22Rv1 (cell line): ENCODE data around the gene ARHGAP6.
"Not testable (repeated sequence)": the region's sequence is repeated elsewhere in the genome, so short reads cannot be mapped to it uniquely, and the experiment has no call there.

Experiments used
- H3K27ac ChIP-seq: fragments of 450-650 bp; 2 replicates; pipeline ENCODE4 v1.5.1; 2017
- CTCF ChIP-seq: fragments of 450-650 bp; IDR thresholded peaks from 2 replicates; pipeline ENCODE4 v1.5.1; 2017; ENCODE audit warnings: mild to moderate bottlenecking
- ZFX ChIP-seq: fragments of 450-650 bp; IDR thresholded peaks from 2 replicates; pipeline ENCODE4 v1.6.1; 2017; ENCODE audit warnings: antibody characterized with exemption, borderline replicate concordance

The ARHGAP6 gene

DNA sequence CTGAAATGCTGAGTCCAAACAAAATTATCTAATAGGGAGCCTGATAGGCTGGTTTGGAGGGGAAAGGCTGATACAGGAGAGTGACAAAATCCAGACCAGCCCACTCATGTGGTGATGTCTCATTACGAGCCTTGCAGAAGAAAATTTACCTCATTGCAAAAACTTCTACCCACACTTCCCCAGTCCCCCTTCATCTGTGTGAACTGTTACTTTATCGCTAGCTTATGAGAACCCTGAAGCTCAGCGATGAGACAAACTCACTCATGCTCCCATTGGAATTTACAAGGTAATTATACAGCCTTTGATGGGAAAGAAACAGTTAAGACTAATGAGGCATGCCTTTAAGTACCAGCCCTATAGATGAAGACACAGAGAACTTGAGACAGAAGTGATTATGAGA lies 76.1 kb downstream of the ARHGAP6 start:
- TF ChIP-seq CTCF (no peak), ZFX (no peak)

GRCh38 chrX:11588097-11588496 lies 77.6 kb downstream of the ARHGAP6 start:
- no peak for TF ChIP-seq ZFX
- no peak for TF ChIP-seq CTCF
- no peak overlapping the region for H3K27ac ChIP-seq

More for the DNA sequence above, 76.1 kb downstream of the ARHGAP6 start:
- no peak overlapping the region for H3K27ac ChIP-seq

DNA sequence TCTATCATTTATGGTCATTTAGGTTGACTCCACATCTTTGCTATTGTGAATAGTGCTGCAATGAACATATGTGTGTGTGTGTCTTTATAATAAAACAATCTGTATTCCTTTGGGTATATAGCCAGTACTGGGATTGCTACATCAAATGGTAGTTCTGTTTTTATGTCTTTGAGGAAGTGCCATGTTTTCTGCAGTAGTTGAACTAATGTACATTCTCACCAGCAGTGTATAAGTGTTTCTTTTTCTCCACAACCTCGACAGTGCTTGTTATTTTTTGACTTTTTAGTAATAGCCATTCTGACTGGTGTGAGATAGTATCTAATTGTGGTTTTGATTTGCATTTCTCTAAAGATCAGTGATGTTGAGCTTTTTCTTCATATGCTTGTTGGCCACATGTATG lies 80.5 kb downstream of the ARHGAP6 start:
- no peak overlapping the region for H3K27ac ChIP-seq
- TF ChIP-seq ZFX (no peak), CTCF (no peak)

- no peak overlapping the region for H3K27ac ChIP-seq
- no peak for TF ChIP-seq CTCF
Observed at GRCh38 chrX:11580789-11581188, 84.9 kb downstream of the ARHGAP6 start.

GRCh38 chrX:11579636-11580600 lies 85.8 kb downstream of the ARHGAP6 start:
- H3K27ac ChIP-seq = no peak overlapping the region
- TF ChIP-seq ZFX (no peak), CTCF (no peak)

DNA sequence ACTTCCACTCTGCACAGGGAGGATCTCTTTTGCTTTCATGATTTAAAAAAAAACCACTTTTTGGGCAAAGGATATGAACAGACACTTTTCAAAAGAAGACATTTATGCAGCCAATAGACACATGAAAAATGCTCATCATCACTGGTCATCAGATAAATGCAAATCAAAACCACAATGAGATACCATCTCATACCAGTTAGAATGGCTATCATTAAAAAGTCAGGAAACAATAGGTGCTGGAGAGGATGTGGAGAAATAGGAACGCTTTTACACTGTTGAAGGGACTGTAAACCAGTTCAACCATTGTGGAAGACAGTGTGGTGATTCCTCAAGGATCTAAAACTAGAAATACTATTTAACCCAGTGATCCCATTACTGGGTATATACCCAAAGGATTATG lies 87.4 kb downstream of the ARHGAP6 start:
- not testable (repeated sequence) for H3K27ac ChIP-seq

DNA sequence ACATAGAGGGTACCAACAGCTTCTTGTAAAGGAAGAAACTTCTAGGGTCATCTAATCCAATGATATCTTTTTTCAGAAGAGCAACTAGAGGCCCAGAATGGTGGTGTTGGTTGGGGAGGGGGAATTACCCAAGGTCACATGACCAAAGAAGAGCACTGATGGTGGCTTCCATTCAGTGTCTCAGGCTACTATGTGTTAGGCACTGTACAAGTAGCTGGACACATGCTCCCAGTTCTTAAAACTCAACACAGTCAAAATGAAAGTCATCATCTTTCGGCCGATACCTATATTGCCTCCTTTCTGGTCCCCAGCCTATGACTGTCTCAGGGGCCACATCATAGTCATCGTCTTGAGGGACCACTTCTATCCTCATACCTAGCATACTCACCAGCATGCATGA lies 88.1 kb downstream of the ARHGAP6 start:
- TF ChIP-seq ZFX (no peak), CTCF (no peak)
- H3K27ac ChIP-seq = no peak overlapping the region

GRCh38 chrX:11575332-11575731 lies 90.4 kb downstream of the ARHGAP6 start:
- TF ChIP-seq ZFX = no peak
- TF ChIP-seq CTCF = no peak
- H3K27ac ChIP-seq = no peak overlapping the region
